K562 (cell line): ENCODE results near the gene SLC39A11. TPM values are rescaled to one million over a fixed set of nuclear protein-coding genes. Genes with fewer than 3 reads are reported as not detected.

Experiments used
- ARID1B ChIP-seq: fragments of 450-650 bp; IDR thresholded peaks from 2 replicates; pipeline ENCODE4 v1.6.1; 2016; ENCODE audit warnings: antibody characterized with exemption, mild to moderate bottlenecking, inconsistent platforms
- ARID2 ChIP-seq: fragments of 450-650 bp; IDR thresholded peaks from 2 replicates; pipeline ENCODE4 v1.6.1; 2017; ENCODE audit warnings: antibody characterized with exemption, mild to moderate bottlenecking
- FOS ChIP-seq: IDR thresholded peaks from 3 replicates; pipeline ENCODE4 v1.6.1; 2011; ENCODE audit not compliant: insufficient read length; ENCODE audit errors: extremely low read depth
- GATAD2A ChIP-seq: fragments of 450-650 bp; IDR thresholded peaks from 2 replicates; pipeline ENCODE4 v1.6.1; 2017
- HCFC1 ChIP-seq: IDR thresholded peaks from 2 replicates; pipeline ENCODE4 v1.6.1; 2012; ENCODE audit warnings: low read depth, low read length, improper control_type of control experiment
- MAFG ChIP-seq: fragments of 450-650 bp; conservative IDR thresholded peaks from 2 replicates; pipeline ENCODE4 v1.6.1; 2016; ENCODE audit warnings: missing genetic modification characterization, missing compliant biosample characterization
- MAFK ChIP-seq: IDR thresholded peaks from 2 replicates; pipeline ENCODE4 v1.6.1; 2011; ENCODE audit warnings: low read length, improper control_type of control experiment
- MYC ChIP-seq, 2 experiments: fragments of 250-450 bp in 1 of 2; sonication (Bioruptor Pico) in 1 of 2; IDR thresholded peaks; 2 replicates each; pipeline versions ENCODE4 v1.5.1 to v1.6.1; 2012 to 2021; ENCODE audit warnings: low read depth in 2 of 2, borderline replicate concordance in 1 of 2, improper control_type of control experiment in 1 of 2, low read length in 1 of 2, mild to moderate bottlenecking in 1 of 2, moderate library complexity in 1 of 2
- NFE2 ChIP-seq: IDR thresholded peaks from 2 replicates; pipeline ENCODE4 v1.6.1; 2014; ENCODE audit warnings: antibody characterized with exemption, low read depth
- NFIC ChIP-seq: fragments of 450-650 bp; IDR thresholded peaks from 2 replicates; pipeline ENCODE4 v1.6.1; 2017; ENCODE audit warnings: mild to moderate bottlenecking, inconsistent platforms
- OTX1 ChIP-seq: fragments of 450-650 bp; formaldehyde crosslinking; IDR thresholded peaks from 2 replicates; pipeline ENCODE4 v1.4.0; 2022; ENCODE audit warnings: mild to moderate bottlenecking
- POLR2AphosphoS2 ChIP-seq: IDR thresholded peaks from 2 replicates; pipeline ENCODE4 v1.6.1; 2012; ENCODE audit warnings: low read length, improper control_type of control experiment
- RB1 ChIP-seq: fragments of 450-650 bp; IDR thresholded peaks from 2 replicates; pipeline ENCODE4 v1.6.1; 2017; ENCODE audit warnings: low read depth, mild to moderate bottlenecking
- RBM15 ChIP-seq: fragments of 200-400 bp; formaldehyde crosslinking; IDR thresholded peaks from 2 replicates; pipeline ENCODE4 v1.6.1; 2018; ENCODE audit warnings: mild to moderate bottlenecking, low read length, moderate library complexity; ENCODE audit not compliant: insufficient read depth
- RFX1 ChIP-seq: fragments of 450-650 bp; IDR thresholded peaks from 2 replicates; pipeline ENCODE4 v1.6.1; 2016; ENCODE audit warnings: mild to moderate bottlenecking, moderate library complexity
- RNF2 ChIP-seq: sonication (generic); IDR thresholded peaks from 2 replicates; pipeline ENCODE4 v1.6.1; 2016
- SMARCE1 ChIP-seq: fragments of 450-650 bp; IDR thresholded peaks from 2 replicates; pipeline ENCODE4 v1.7.1; 2016; ENCODE audit warnings: mild to moderate bottlenecking
- SNIP1 ChIP-seq: fragments of 450-650 bp; IDR thresholded peaks from 2 replicates; pipeline ENCODE4 v1.7.1; 2017; ENCODE audit warnings: low read depth, mild to moderate bottlenecking
- STAT5A ChIP-seq: IDR thresholded peaks from 2 replicates; pipeline ENCODE4 v1.6.1; 2012; ENCODE audit warnings: low read length, inconsistent platforms, borderline replicate concordance
- TCF7L2 ChIP-seq: fragments of 150-350 bp; IDR thresholded peaks from 2 replicates; pipeline ENCODE4 v1.6.1; 2016; ENCODE audit warnings: low read depth, mild to moderate bottlenecking, low read length, moderate library complexity
- TFAM ChIP-seq: fragments of 250-450 bp; sonication (Bioruptor Pico); conservative IDR thresholded peaks from 2 replicates; pipeline ENCODE4 v1.5.0; 2021; ENCODE audit warnings: mild to moderate bottlenecking, moderate library complexity
- ZNF316 ChIP-seq: fragments of 450-650 bp; IDR thresholded peaks from 2 replicates; pipeline ENCODE4 v1.6.1; 2016
- ZNF408 ChIP-seq: fragments of 250-450 bp; sonication (Bioruptor Pico); IDR thresholded peaks from 2 replicates; pipeline ENCODE4 v1.4.0; 2020; ENCODE audit warnings: low read depth, mild to moderate bottlenecking, moderate library complexity
- polyA plus RNA-seq, 8 experiments: library from polyadenylated mRNA; depleted of rRNA in 4 of 8; stranded (reverse) in 5 of 8; unstranded in 3 of 8; fragments of >200 nt; fragmentation: Nextera tagmentation in 2 of 8; fragmentation: Illumina TruSeq in 1 of 8; extraction: Ambion mirVana in 2 of 8; extraction: Trizol in 1 of 8; gene quantifications; 2 replicates each; pipeline versions ENCODE4 v1.2.1 to v1.2.3, GENCODE V29; 2011 to 2014; ENCODE audit warnings: inconsistent platforms in 1 of 8, missing spikeins in 1 of 8
- total RNA-seq, 7 experiments: library from RNA; depleted of rRNA in 6 of 7; stranded (reverse); fragments of >200 nt in 6 of 7; fragmentation: Illumina TruSeq in 2 of 7; extraction: Trizol in 2 of 7; gene quantifications; 2 replicates each; pipeline versions ENCODE4 v1.2.1 to v1.2.3, GENCODE V29; 2011 to 2021; ENCODE audit warnings: low replicate concordance in 1 of 7
- TF ChIP-seq, protein P1 (sequence below): fragments of 250-450 bp; sonication (Bioruptor Pico); IDR thresholded peaks from 2 replicates; pipeline ENCODE4 v1.4.0; 2020; ENCODE audit warnings: mild to moderate bottlenecking, moderate library complexity, borderline replicate concordance
- TF ChIP-seq, protein P2 (sequence below): fragments of 450-650 bp; formaldehyde crosslinking; IDR thresholded peaks from 2 replicates; pipeline ENCODE4 v1.4.0; 2020; ENCODE audit warnings: mild to moderate bottlenecking, moderate library complexity
- TF ChIP-seq, protein P3 (sequence below): fragments of 450-650 bp; formaldehyde crosslinking; IDR thresholded peaks from 2 replicates; pipeline ENCODE4 v1.4.0; 2020; ENCODE audit warnings: mild to moderate bottlenecking, mixed read lengths

The SLC39A11 gene
- total and polyA plus RNA-seq, 9 of the 15 experiments (the other 6 are each of a cell fraction or from before 2014, with no cell fraction given): 10.5 to 26.4 (median 13.4) TPM

GRCh38 chr17:72890711-72891110 lies 201.8 kb downstream of the SLC39A11 start (continued):
- TF ChIP-seq, protein P1, sequence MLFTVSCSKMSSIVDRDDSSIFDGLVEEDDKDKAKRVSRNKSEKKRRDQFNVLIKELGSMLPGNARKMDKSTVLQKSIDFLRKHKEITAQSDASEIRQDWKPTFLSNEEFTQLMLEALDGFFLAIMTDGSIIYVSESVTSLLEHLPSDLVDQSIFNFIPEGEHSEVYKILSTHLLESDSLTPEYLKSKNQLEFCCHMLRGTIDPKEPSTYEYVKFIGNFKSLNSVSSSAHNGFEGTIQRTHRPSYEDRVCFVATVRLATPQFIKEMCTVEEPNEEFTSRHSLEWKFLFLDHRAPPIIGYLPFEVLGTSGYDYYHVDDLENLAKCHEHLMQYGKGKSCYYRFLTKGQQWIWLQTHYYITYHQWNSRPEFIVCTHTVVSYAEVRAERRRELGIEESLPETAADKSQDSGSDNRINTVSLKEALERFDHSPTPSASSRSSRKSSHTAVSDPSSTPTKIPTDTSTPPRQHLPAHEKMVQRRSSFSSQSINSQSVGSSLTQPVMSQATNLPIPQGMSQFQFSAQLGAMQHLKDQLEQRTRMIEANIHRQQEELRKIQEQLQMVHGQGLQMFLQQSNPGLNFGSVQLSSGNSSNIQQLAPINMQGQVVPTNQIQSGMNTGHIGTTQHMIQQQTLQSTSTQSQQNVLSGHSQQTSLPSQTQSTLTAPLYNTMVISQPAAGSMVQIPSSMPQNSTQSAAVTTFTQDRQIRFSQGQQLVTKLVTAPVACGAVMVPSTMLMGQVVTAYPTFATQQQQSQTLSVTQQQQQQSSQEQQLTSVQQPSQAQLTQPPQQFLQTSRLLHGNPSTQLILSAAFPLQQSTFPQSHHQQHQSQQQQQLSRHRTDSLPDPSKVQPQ (CRISPR knock-in tag): no peak
- peak; percentile 70 for TF ChIP-seq NFE2
- TF ChIP-seq ARID1B: peak; percentile 59; the same call in 1 of the 2 replicates
- no peak for TF ChIP-seq MYC (IDR thresholded peaks at IDR 0.05; ENCODE audit: low read depth, low read length)
- TF ChIP-seq MYC (CRISPR knock-in tag; IDR thresholded peaks at IDR 0.05; ENCODE audit: borderline replicate concordance, low read depth): no peak
- TF ChIP-seq ZNF316: peak; percentile 96
- 0 out of 2 replicates have a peak, but pooled peaks have one; percentile 20 for TF ChIP-seq SMARCE1
- no peak for TF ChIP-seq OTX1 (CRISPR knock-in tag)
- TF ChIP-seq NFIC: no peak
- no peak for TF ChIP-seq HCFC1
- no peak for TF ChIP-seq RNF2
- TF ChIP-seq, protein P2, sequence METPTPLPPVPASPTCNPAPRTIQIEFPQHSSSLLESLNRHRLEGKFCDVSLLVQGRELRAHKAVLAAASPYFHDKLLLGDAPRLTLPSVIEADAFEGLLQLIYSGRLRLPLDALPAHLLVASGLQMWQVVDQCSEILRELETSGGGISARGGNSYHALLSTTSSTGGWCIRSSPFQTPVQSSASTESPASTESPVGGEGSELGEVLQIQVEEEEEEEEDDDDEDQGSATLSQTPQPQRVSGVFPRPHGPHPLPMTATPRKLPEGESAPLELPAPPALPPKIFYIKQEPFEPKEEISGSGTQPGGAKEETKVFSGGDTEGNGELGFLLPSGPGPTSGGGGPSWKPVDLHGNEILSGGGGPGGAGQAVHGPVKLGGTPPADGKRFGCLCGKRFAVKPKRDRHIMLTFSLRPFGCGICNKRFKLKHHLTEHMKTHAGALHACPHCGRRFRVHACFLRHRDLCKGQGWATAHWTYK: no peak
- no peak for TF ChIP-seq STAT5A
- TF ChIP-seq SNIP1: no peak
- peak; percentile 69; the same call in 1 of the 2 replicates for TF ChIP-seq MAFK
- no peak for TF ChIP-seq ZNF408 (CRISPR knock-in tag)
- no peak for TF ChIP-seq RB1
- TF ChIP-seq ARID2: no peak
- no peak for TF ChIP-seq TFAM (CRISPR knock-in tag)
- TF ChIP-seq TCF7L2: no peak
- no peak for TF ChIP-seq GATAD2A
- TF ChIP-seq MAFG (tag): peak; percentile 81
- no peak for TF ChIP-seq RBM15
- no peak for TF ChIP-seq POLR2AphosphoS2
- TF ChIP-seq RFX1: no peak
- no peak for TF ChIP-seq FOS
- TF ChIP-seq, protein P3, sequence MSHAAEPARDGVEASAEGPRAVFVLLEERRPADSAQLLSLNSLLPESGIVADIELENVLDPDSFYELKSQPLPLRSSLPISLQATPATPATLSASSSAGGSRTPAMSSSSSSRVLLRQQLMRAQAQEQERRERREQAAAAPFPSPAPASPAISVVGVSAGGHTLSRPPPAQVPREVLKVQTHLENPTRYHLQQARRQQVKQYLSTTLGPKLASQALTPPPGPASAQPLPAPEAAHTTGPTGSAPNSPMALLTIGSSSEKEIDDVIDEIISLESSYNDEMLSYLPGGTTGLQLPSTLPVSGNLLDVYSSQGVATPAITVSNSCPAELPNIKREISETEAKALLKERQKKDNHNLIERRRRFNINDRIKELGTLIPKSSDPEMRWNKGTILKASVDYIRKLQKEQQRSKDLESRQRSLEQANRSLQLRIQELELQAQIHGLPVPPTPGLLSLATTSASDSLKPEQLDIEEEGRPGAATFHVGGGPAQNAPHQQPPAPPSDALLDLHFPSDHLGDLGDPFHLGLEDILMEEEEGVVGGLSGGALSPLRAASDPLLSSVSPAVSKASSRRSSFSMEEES (CRISPR knock-in tag): no peak
